IPS-15b (cell line): ENCODE results near the gene PTPRK.

ENCODE experiments used
- H3K27me3 ChIP-seq: one replicate; pipeline ENCODE4 v1.6.1; 2013; ENCODE audit warnings: low read length; ENCODE audit not compliant: control insufficient read depth, insufficient read depth
- H3K36me3 ChIP-seq: one replicate; pipeline ENCODE4 v1.6.1; 2013; ENCODE audit warnings: low read length; ENCODE audit not compliant: control insufficient read depth, insufficient read depth
- H3K4me1 ChIP-seq: one replicate; pipeline ENCODE4 v1.6.1; 2013; ENCODE audit warnings: mild to moderate bottlenecking, low read length; ENCODE audit not compliant: control insufficient read depth, insufficient read depth
- H3K4me3 ChIP-seq: one replicate; pipeline ENCODE4 v1.5.1; 2013; ENCODE audit warnings: low read depth, low read length
- H3K9ac ChIP-seq: one replicate; pipeline ENCODE4 v1.6.1; 2013; ENCODE audit warnings: low read depth, mild to moderate bottlenecking, low read length
- H3K9me3 ChIP-seq: one replicate; pipeline ENCODE4 v1.6.1; 2013; ENCODE audit warnings: mild to moderate bottlenecking, low read length; ENCODE audit not compliant: control insufficient read depth, insufficient read depth

Gene PTPRK

GRCh38 chr6:127966616-127967015 is 553.8 kb downstream of the PTPRK start:
- no peaks in the 10 kb centered on the region for H3K27me3 ChIP-seq
- H3K9me3 ChIP-seq, result no peaks in the 10 kb centered on the region
- H3K4me1 ChIP-seq, result no peaks in the 10 kb centered on the region
- no peaks in the 10 kb centered on the region for H3K36me3 ChIP-seq
- H3K9ac ChIP-seq, result no peak overlapping the region
- H3K4me3 ChIP-seq, result no peak overlapping the region

GRCh38 chr6:127963495-127963894 is 556.9 kb downstream of the PTPRK start:
- Histone ChIP-seq H3K9ac (no peak overlapping the region), H3K27me3 (no peaks in the 10 kb centered on the region), H3K4me1 (no peaks in the 10 kb centered on the region), H3K36me3 (no peaks in the 10 kb centered on the region), H3K9me3 (no peaks in the 10 kb centered on the region), H3K4me3 (no peak overlapping the region)

GRCh38 chr6:127959869-127960268 is 560.5 kb downstream of the PTPRK start:
- H3K4me1 ChIP-seq, result no peaks in the 10 kb centered on the region
- H3K9me3 ChIP-seq, result no peaks in the 10 kb centered on the region
- no peak overlapping the region for H3K4me3 ChIP-seq
- H3K36me3 ChIP-seq, result no peaks in the 10 kb centered on the region
- no peak overlapping the region for H3K9ac ChIP-seq
- no peaks in the 10 kb centered on the region for H3K27me3 ChIP-seq

DNA sequence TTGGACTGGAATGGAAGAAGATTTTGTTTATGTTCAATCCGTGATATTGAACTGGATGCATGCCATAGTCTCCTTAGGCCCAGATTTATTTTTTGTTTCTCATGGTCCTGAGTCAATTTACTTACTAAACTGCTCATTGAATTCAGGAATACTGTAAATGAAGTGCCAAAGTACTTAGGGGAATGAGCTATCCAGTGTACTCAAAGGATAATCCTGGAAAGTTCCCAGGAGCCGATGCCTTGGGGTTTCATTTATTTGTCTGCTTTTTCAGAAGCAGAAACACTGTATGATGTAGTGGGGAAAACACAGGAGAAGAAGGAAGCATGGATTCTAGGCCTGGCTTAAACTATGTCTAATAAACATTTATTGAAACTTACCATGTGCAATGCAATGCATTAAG is 563.4 kb downstream of the PTPRK start:
- Histone ChIP-seq H3K4me3 (no peak overlapping the region), H3K9me3 (no peaks in the 10 kb centered on the region), H3K27me3 (no peaks in the 10 kb centered on the region), H3K9ac (no peak overlapping the region), H3K4me1 (no peaks in the 10 kb centered on the region), H3K36me3 (no peaks in the 10 kb centered on the region)

GRCh38 chr6:127956260-127956888 is 564.0 kb downstream of the PTPRK start:
- H3K27me3 ChIP-seq, result no peaks in the 10 kb centered on the region
- no peak overlapping the region for H3K4me3 ChIP-seq
- no peak overlapping the region for H3K9ac ChIP-seq
- H3K36me3 ChIP-seq, result no peaks in the 10 kb centered on the region
- no peaks in the 10 kb centered on the region for H3K4me1 ChIP-seq
- no peaks in the 10 kb centered on the region for H3K9me3 ChIP-seq

GRCh38 chr6:127954082-127954481 is 566.3 kb downstream of the PTPRK start:
- Histone ChIP-seq H3K9me3 (no peaks in the 10 kb centered on the region), H3K36me3 (no peaks in the 10 kb centered on the region), H3K4me1 (no peaks in the 10 kb centered on the region), H3K9ac (no peak overlapping the region), H3K4me3 (no peak overlapping the region), H3K27me3 (no peaks in the 10 kb centered on the region)

GRCh38 chr6:127952831-127953230 is 567.6 kb downstream of the PTPRK start:
- H3K9ac ChIP-seq, result no peak overlapping the region
- H3K9me3 ChIP-seq, result no peaks in the 10 kb centered on the region
- H3K4me3 ChIP-seq, result no peak overlapping the region
- no peaks in the 10 kb centered on the region for H3K36me3 ChIP-seq
- no peaks in the 10 kb centered on the region for H3K27me3 ChIP-seq
- no peaks in the 10 kb centered on the region for H3K4me1 ChIP-seq

- Histone ChIP-seq H3K36me3 (no peaks in the 10 kb centered on the region), H3K9ac (no peak overlapping the region), H3K4me3 (no peak overlapping the region), H3K9me3 (no peaks in the 10 kb centered on the region), H3K27me3 (no peaks in the 10 kb centered on the region), H3K4me1 (no peaks in the 10 kb centered on the region)
Measured at GRCh38 chr6:127952176-127952575, 568.2 kb downstream of the PTPRK start.

GRCh38 chr6:127951172-127951917 is 569.1 kb downstream of the PTPRK start:
- Histone ChIP-seq H3K9me3 (no peaks in the 10 kb centered on the region), H3K27me3 (no peaks in the 10 kb centered on the region), H3K36me3 (no peaks in the 10 kb centered on the region), H3K4me1 (no peaks in the 10 kb centered on the region), H3K4me3 (no peak overlapping the region), H3K9ac (no peak overlapping the region)

DNA sequence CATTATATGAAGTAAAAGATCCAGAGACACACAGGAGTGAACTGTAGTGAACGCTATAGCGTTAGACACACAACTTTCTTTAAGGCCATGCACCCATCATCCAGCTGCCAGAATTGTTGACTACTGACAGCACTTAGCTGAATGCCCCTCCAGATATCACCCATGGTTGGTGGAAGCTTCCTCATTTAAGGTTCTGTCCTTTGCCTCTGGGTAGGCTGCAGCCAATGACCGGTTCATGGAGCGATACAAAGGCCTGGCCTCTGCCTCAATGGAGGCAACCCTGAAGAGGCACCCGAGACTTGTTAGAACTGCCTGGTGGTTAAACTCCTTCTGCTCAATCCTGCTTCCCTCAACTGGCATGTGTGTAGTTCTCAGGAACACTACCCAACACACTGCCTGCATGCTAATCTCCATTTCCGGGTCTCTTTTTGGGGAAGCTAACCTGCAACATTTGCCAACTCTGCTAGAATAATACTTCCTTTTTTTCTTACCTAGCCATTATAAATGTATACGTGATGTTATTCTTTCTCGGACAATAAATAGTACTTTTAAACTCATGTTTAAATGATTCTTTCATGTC is 569.7 kb downstream of the PTPRK start:
- Histone ChIP-seq H3K9ac (no peak overlapping the region), H3K4me1 (no peaks in the 10 kb centered on the region), H3K36me3 (no peaks in the 10 kb centered on the region), H3K9me3 (no peaks in the 10 kb centered on the region), H3K4me3 (no peak overlapping the region), H3K27me3 (no peaks in the 10 kb centered on the region)

- H3K36me3 ChIP-seq, result no peaks in the 10 kb centered on the region
- no peaks in the 10 kb centered on the region for H3K27me3 ChIP-seq
- no peak overlapping the region for H3K9ac ChIP-seq
- no peaks in the 10 kb centered on the region for H3K9me3 ChIP-seq
- H3K4me3 ChIP-seq, result no peak overlapping the region
- no peaks in the 10 kb centered on the region for H3K4me1 ChIP-seq
Measured at GRCh38 chr6:127949251-127949650, 571.1 kb downstream of the PTPRK start.

DNA sequence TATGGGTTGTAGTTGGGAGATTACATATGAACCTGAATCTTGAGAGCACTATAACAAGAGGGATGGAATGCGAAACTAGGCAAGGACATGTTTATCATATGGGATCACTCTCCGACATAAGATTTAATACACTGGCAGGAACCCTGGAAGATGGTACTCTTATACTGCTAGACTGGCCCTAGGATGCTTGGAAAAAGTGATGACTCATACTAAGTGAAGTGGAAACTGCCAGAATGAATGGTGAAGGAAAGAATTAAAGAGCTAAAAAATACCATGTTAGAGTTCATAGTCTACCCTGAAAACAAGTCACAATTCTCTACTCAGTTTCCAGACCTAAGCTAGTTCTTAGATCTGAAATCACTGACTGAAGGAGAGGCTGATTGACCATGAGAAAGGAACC is 574.0 kb downstream of the PTPRK start:
- H3K27me3 ChIP-seq, result no peaks in the 10 kb centered on the region
- no peaks in the 10 kb centered on the region for H3K36me3 ChIP-seq
- no peaks in the 10 kb centered on the region for H3K9me3 ChIP-seq
- H3K4me1 ChIP-seq, result no peaks in the 10 kb centered on the region
- H3K4me3 ChIP-seq, result no peak overlapping the region
- H3K9ac ChIP-seq, result no peak overlapping the region
